ENCODE results near the gene POFUT2.

Gene POFUT2

DNA sequence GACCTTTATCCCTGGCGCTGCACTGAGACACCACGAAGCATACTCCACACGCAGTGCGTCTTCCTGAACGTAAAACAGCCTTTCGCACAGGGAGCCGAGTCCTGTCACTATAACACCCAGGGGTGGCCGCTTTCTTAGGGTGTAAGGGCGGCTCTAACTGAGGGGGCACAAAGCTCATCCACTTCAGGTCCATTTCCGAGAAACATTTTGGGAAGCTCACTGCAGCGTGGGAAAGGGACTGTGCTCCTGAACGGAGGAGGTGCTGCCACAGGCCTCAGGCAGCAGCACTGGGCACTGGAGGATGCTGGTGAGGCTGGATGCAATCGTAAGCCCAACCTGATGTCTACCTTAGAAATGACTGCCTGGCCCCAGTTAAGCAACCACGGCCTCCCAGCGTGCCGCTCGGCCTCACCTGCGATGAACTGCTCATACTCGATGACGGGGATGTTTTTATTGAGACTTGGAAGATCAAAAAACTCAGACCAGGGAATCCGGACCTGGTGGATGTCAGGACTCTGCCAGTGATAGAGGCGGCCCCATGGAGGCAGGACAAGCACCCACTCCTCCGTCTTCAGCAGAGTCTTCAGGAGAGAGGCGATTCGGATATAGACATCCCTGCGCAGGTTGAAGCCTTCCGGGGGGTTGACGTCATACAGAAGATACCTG, 2.3 kb downstream of the POFUT2 start:
- H2AFZ ChIP-seq (ENCODE audit: low read depth, low read length), result no peak overlapping the region
- H3K4me3 ChIP-seq (ENCODE audit: low read length), result no peak overlapping the region
- H3K27me3 ChIP-seq (ENCODE audit: insufficient read depth, low read length), result no peaks in the 10 kb centered on the region
- H3K36me3 ChIP-seq (ENCODE audit: insufficient read depth, low read length), result peaks cover 49% of the 10 kb centered on the region
- H3K9me3 ChIP-seq (ENCODE audit: low read length), result no peaks in the 10 kb centered on the region
- peaks cover 4% of the 10 kb centered on the region for H3K4me1 ChIP-seq (ENCODE audit: insufficient read depth, low read length)

DNA sequence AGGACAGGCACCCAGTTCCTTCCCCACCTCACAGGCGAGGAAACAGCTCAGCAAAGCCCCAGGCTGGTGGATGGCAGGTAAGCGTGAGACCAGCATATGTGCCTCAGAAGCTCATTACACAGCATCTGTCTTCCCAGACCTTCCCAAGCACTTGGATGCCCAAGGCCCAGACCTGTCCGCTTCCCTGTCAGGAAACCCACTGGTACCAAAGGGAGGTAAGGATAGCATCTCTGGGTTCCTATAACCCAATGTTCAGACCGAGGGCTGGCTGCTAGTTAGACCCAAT, 3.3 kb downstream of the POFUT2 start:
- Histone ChIP-seq H3K27me3 (ENCODE audit: insufficient read depth, low read length) (no peaks in the 10 kb centered on the region), H3K4me3 (ENCODE audit: low read length) (no peak overlapping the region), H2AFZ (ENCODE audit: low read depth, low read length) (no peak overlapping the region), H3K4me1 (ENCODE audit: insufficient read depth, low read length) (peaks cover 4% of the 10 kb centered on the region), H3K36me3 (ENCODE audit: insufficient read depth, low read length) (peaks cover 59% of the 10 kb centered on the region), H3K9me3 (ENCODE audit: low read length) (no peaks in the 10 kb centered on the region)

DNA sequence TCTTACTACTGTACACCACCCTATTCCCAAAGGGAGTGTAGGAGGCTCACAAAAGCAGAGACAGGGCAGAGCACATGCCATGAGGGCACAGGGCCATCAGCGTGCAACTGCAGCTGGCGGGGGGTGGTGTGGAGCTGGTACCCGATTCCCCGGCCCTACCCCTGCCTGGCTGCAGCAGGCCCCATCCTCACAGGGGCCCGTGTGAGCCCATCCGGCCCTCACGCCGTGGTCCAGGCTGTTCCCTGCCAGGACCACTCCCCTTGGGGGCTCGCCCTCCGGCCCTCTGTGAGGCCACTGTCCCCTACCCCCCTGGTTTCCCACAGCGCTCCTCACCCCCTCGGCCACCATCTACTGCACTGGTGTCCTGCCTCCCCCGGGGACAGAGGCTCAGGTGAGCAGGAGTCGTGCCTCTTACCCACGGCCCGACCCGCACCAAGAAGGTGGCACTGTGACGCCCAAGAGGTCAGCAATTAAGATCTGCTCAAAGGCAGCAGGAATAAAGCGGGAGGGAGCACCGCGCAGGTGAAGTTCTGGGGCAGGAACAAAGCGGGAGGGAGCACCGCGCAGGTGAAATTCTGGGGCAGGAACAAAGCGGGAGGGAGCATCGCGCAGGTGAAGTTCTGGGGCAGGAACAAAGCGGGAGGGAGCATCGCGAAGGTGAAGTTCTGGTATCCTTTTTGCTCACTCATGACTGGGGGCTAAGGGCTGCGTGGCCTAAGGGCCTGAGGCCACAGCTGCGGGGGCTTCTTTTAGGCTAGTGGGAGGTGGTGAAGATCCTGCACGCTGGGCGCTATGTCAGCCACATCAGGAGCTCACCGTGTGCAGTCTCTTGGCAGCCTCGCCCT, 3.9 kb downstream of the POFUT2 start:
- Histone ChIP-seq H3K4me3 (ENCODE audit: low read length) (no peak overlapping the region), H2AFZ (ENCODE audit: low read depth, low read length) (no peak overlapping the region), H3K9me3 (ENCODE audit: low read length) (no peaks in the 10 kb centered on the region), H3K36me3 (ENCODE audit: insufficient read depth, low read length) (peaks cover 60% of the 10 kb centered on the region), H3K27me3 (ENCODE audit: insufficient read depth, low read length) (no peaks in the 10 kb centered on the region), H3K4me1 (ENCODE audit: insufficient read depth, low read length) (peaks cover 4% of the 10 kb centered on the region)

DNA sequence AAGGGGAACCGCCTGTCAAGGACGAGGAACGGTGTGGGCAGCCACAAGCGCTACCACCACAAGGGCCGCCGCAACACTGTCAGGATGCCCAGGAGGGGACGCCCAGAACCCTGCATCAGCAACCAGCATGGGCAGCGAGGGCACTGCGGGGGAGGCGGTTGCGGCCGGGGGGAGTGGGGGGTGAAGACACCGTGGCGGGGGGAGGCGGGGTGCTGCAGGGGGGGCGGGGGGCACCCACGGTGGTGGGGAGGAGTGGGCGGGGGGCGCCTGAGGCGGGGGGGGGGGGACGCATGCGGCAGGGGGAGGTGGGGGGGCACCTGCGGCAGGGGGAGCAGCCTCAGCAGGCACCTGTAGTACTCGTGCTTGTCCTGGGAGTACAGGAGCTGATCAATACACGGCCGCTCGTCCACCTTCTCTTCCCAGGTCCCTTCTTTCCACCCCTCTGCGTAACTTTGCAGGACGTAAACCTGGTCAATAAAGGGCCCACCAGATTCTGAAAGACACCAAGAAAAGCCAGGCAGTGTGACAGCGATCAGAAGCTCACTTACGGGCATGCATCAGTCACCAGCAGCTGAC, 4.6 kb downstream of the POFUT2 start:
- peaks cover 67% of the 10 kb centered on the region for H3K36me3 ChIP-seq (ENCODE audit: insufficient read depth, low read length)
- peaks cover 4% of the 10 kb centered on the region for H3K4me1 ChIP-seq (ENCODE audit: insufficient read depth, low read length)
- H3K27me3 ChIP-seq (ENCODE audit: insufficient read depth, low read length), result no peaks in the 10 kb centered on the region
- H3K4me3 ChIP-seq (ENCODE audit: low read length), result no peak overlapping the region
- no peaks in the 10 kb centered on the region for H3K9me3 ChIP-seq (ENCODE audit: low read length)
- H2AFZ ChIP-seq (ENCODE audit: low read depth, low read length), result no peak overlapping the region

DNA sequence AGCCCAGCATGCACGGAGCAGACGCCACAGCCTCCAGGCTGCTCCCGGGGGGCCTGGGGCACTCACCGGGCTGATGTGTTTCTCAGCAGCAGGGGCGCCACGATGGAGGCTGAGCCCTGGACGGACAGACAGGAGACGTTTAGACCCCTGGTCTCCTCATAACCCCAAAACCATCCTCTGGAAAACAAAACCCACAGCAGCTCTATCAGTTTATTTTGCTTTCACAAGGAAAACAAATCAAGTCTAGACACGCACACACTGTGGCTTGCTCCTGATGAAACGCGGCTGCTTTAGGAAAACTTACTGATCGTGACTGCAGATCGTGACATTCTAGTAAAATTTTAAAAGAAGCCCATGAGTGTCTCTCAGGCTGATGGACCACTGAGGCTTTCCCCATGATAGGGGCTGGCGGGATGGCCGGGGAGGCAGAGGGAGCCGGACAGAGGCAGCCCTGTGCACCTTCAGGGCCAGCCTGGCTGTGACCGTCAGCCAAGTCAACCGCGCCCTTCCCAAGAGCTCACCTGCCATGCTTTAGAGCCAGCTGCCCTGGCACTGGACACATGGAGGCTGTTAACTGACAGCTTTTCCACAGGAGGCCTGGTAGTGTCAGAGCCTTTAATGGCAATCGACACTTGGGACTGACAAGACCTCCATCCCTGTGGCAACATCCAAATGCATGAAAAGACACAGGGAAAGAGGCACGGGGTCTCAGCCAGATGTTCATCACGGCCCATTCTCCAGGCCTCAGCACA, 5.2 kb downstream of the POFUT2 start:
- H3K36me3 ChIP-seq (ENCODE audit: insufficient read depth, low read length), result peaks cover 74% of the 10 kb centered on the region
- H3K4me3 ChIP-seq (ENCODE audit: low read length), result no peak overlapping the region

DNA sequence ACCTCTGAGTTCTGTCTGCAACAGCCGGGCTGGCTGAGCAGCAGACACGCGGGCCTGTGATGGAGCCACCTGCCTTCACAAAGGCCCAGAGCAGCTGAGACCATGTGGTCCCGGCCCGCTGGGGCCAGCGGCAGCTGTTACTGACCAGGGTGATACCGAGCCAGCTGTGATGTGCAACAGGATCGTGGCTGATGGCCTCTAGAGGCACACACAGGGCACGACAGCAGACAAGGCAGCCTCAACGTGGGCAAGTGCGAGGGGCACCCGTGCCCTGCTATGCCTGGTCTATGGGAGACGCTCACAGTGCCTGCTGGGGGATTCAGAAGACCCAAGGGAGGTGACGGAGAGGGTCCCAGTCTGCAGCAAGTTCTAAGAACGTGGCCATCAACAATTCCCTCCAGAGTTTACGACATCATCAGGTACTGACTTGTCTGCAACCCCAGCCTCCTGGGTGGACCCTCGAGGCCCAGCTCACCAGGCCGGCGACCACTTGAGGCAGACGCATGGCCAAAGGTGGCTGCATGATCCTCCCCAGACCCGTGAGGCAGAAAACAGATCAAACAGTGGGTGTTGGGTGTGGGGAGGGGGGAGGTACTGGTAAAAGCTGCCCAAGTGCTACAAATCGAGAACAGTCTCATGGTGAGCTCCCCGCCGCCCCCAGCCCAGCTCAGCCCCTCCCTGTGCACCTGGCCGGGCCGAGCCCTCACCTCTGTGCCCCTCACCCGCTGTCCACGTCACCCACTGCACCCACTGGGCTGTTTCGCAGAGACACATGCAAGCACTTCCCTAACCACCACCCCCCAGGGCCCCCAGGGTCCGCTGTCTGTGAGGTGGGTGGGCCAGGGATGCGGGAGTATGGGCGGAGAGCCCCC, 6.0 kb downstream of the POFUT2 start:
- Histone ChIP-seq H3K36me3 (ENCODE audit: insufficient read depth, low read length) (peaks cover 82% of the 10 kb centered on the region), H3K4me3 (ENCODE audit: low read length) (no peak overlapping the region), H2AFZ (ENCODE audit: low read depth, low read length) (no peak overlapping the region), H3K4me1 (ENCODE audit: insufficient read depth, low read length) (peaks cover 4% of the 10 kb centered on the region), H3K27me3 (ENCODE audit: insufficient read depth, low read length) (no peaks in the 10 kb centered on the region), H3K9me3 (ENCODE audit: low read length) (no peaks in the 10 kb centered on the region)

More for the DNA sequence above, 5.2 kb downstream of the POFUT2 start:
- Histone ChIP-seq H3K9me3 (ENCODE audit: low read length) (no peaks in the 10 kb centered on the region), H2AFZ (ENCODE audit: low read depth, low read length) (no peak overlapping the region), H3K4me1 (ENCODE audit: insufficient read depth, low read length) (peaks cover 4% of the 10 kb centered on the region), H3K27me3 (ENCODE audit: insufficient read depth, low read length) (no peaks in the 10 kb centered on the region)

DNA sequence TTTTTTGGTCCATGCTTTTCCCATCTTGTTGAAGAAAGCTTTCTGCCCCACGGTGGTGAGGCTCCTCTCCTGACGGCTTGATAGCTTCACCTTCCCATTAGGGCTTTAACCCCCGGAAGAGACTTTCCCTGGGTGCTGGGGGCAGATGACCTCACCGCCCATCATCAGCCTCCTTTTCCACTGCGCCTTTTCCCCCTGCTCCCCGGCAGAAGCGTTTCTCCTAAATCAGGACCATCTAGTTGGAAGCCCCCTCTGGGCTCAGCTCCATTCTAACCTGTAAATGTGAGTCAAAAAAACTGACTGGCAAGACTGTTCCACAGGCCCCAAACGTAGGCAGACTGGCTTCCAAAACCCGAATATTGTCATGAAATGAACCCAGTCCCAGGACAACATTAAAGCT, 6.7 kb downstream of the POFUT2 start:
- Histone ChIP-seq H3K36me3 (ENCODE audit: insufficient read depth, low read length) (peaks cover 85% of the 10 kb centered on the region), H3K4me3 (ENCODE audit: low read length) (no peak overlapping the region), H3K9me3 (ENCODE audit: low read length) (no peaks in the 10 kb centered on the region), H2AFZ (ENCODE audit: low read depth, low read length) (no peak overlapping the region), H3K4me1 (ENCODE audit: insufficient read depth, low read length) (no peaks in the 10 kb centered on the region), H3K27me3 (ENCODE audit: insufficient read depth, low read length) (no peaks in the 10 kb centered on the region)

DNA sequence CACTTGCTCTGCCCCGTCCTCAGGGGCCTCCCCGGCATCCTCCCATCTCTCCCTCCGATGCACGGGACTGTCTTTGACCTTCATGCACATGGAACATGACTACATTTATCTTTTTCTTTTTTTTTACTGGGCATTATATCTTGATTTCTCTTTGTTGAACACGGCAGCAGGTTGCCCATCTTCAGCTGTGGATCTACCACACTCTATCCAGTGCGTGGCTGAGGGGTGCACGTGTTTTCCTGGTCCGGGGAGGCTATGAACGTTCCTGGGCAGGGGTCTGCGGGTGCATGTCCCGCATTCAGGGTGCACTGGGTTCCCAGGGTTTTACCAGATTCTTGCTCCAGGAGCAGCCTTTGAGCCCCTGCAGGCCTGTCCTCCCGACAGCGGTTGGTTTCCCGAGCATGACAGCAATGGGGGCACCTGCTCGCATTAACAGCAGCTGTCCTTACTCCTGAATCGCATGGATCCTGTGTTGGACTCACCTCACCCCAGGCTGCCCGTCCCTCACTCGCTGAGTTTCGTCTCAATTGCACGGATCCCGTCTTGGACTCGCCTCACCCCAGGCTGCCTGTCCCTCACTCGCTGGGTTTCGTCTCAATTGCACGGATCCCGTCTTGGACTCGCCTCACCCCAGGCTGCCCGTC, 7.4 kb downstream of the POFUT2 start:
- no peak overlapping the region for H3K4me3 ChIP-seq (ENCODE audit: low read length)
- H3K27me3 ChIP-seq (ENCODE audit: insufficient read depth, low read length), result no peaks in the 10 kb centered on the region
- H3K9me3 ChIP-seq (ENCODE audit: low read length), result peaks cover 5% of the 10 kb centered on the region
- H2AFZ ChIP-seq (ENCODE audit: low read depth, low read length), result no peak overlapping the region
- H3K36me3 ChIP-seq (ENCODE audit: insufficient read depth, low read length), result peaks cover 84% of the 10 kb centered on the region
- H3K4me1 ChIP-seq (ENCODE audit: insufficient read depth, low read length), result no peaks in the 10 kb centered on the region

DNA sequence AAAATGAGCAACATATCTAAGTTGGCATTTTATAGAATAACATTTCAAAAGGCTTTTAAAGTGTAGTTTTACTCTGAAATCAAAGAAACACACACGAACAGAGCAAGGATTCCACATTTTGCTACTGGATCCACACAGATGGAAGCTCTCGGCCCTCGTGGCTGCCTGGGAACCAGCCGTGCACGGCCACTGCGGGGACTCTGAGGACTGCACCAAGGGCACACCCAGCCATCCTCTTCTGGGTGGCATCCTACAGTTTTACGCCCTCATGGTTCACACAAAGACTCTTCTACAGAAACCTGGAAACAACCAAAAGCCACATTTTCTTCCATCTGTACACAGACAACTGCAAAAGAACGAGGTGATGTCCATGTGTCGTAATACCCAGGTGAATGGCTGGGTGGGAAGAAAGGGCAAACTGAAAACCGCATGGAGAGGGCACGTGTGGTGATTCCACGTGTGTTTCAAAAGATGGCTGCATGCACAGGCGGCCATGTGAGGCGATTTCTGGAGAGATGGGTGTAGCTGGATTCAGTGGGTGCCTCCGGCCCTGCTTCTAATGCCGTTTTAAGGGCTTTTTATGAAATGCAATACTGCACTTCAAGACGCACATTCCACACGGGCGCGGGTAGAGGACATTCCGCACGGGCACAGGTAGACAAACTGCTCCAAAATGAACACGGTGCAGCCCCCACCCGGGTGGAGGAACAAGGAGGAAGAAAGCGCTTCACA, 8.1 kb downstream of the POFUT2 start:
- Histone ChIP-seq H3K27me3 (ENCODE audit: insufficient read depth, low read length) (no peaks in the 10 kb centered on the region), H3K4me3 (ENCODE audit: low read length) (no peak overlapping the region), H3K9me3 (ENCODE audit: low read length) (peaks cover 11% of the 10 kb centered on the region), H2AFZ (ENCODE audit: low read depth, low read length) (no peak overlapping the region), H3K36me3 (ENCODE audit: insufficient read depth, low read length) (peaks cover 84% of the 10 kb centered on the region), H3K4me1 (ENCODE audit: insufficient read depth, low read length) (no peaks in the 10 kb centered on the region)

DNA sequence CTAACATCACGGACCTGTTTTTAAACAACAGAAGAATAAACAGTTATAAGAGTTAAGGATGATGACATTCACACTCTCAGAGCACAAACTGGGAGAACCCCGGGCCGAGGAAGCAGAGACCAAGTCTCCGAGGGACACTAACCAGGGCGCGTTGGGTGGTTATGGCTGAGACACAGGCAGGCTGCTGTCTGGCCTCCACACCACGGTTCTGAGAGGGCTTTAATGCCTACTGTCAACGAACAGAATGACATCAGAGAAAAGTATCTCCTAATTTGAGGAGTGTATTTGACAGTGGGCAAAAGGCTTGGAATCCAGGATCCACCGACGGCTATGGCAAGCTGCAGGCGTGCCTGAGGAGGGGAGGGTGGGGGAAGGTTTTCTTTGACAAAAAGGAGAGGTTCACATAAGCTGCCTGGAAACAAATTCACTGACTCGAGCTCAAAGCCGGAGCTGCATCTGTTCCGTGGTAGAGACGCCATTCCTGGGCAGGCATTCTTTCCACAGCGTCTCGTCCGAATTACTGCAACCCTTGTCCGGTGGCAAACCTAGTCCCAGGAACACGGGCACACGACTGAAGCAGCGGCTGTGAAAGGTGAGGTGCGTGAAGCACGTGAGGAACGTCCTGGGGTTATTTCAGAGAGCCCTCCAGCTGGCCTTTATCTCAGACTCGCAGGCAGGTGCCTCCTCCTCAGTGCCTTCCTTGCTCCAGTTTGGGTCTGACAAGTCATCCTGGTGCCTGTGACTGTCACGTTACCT, 9.4 kb downstream of the POFUT2 start:
- Histone ChIP-seq H3K27me3 (ENCODE audit: insufficient read depth, low read length) (no peaks in the 10 kb centered on the region), H3K4me1 (ENCODE audit: insufficient read depth, low read length) (no peaks in the 10 kb centered on the region), H2AFZ (ENCODE audit: low read depth, low read length) (no peak overlapping the region), H3K9me3 (ENCODE audit: low read length) (peaks cover 18% of the 10 kb centered on the region), H3K36me3 (ENCODE audit: insufficient read depth, low read length) (peaks cover 80% of the 10 kb centered on the region), H3K4me3 (ENCODE audit: low read length) (no peak overlapping the region)

Data from neuron (in vitro differentiated cells).